Liver (tissue), 3 donors: ENCODE measurements around the gene SNTA1.

Experiments
- JUND ChIP-seq, 2 donors: IDR thresholded peaks; 2 replicates each; pipeline ENCODE4 v1.6.1; 2016; ENCODE audit warnings: antibody characterized with exemption in 2 of 2
- YY1 ChIP-seq: IDR thresholded peaks from 2 replicates; pipeline ENCODE4 v1.6.1; 2016; ENCODE audit warnings: antibody characterized with exemption, mild to moderate bottlenecking
- TF ChIP-seq, protein P1 (sequence below): fragments of 150-350 bp; IDR thresholded peaks from 2 replicates; pipeline ENCODE4 v1.5.1; 2017; ENCODE audit warnings: improper control_type of control experiment, low read depth, low read length; ENCODE audit not compliant: missing input control
- TF ChIP-seq, protein P2 (sequence below): IDR thresholded peaks from 2 replicates; pipeline ENCODE4 v1.6.1; 2016; ENCODE audit warnings: antibody characterized with exemption, mild to moderate bottlenecking
- TF ChIP-seq, protein P3 (sequence below): IDR thresholded peaks from 2 replicates; pipeline ENCODE4 v1.6.1; 2016; ENCODE audit warnings: antibody characterized with exemption
- donor health status: healthy.
- donor health status: healthy.

DNA sequence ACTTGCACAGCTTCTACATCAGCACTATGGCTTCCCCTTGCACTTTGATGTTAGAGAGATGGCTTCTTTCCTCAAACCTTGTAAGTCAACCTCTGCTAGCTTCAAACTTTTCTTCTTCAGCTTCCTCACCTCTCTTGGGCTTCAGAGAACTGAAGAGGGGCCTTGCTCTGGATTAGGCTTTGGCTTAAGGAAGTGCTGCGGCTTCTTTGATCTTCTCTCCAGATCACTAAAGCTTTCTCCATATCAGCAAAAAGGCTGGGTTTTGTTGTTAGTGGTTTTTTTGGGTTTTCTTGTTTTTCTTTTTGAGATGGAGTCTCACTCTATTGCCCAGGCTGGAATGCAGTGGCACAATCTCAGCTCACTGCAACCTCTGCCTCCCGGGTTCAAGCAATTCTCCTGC, 66.2 kb downstream of the SNTA1 start:
- TF ChIP-seq, protein P1, sequence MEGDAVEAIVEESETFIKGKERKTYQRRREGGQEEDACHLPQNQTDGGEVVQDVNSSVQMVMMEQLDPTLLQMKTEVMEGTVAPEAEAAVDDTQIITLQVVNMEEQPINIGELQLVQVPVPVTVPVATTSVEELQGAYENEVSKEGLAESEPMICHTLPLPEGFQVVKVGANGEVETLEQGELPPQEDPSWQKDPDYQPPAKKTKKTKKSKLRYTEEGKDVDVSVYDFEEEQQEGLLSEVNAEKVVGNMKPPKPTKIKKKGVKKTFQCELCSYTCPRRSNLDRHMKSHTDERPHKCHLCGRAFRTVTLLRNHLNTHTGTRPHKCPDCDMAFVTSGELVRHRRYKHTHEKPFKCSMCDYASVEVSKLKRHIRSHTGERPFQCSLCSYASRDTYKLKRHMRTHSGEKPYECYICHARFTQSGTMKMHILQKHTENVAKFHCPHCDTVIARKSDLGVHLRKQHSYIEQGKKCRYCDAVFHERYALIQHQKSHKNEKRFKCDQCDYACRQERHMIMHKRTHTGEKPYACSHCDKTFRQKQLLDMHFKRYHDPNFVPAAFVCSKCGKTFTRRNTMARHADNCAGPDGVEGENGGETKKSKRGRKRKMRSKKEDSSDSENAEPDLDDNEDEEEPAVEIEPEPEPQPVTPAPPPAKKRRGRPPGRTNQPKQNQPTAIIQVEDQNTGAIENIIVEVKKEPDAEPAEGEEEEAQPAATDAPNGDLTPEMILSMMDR: no peak
- TF ChIP-seq JUND (IDR thresholded peaks at IDR 0.05) (no peak), YY1 (no peak)
- TF ChIP-seq, protein P2, sequence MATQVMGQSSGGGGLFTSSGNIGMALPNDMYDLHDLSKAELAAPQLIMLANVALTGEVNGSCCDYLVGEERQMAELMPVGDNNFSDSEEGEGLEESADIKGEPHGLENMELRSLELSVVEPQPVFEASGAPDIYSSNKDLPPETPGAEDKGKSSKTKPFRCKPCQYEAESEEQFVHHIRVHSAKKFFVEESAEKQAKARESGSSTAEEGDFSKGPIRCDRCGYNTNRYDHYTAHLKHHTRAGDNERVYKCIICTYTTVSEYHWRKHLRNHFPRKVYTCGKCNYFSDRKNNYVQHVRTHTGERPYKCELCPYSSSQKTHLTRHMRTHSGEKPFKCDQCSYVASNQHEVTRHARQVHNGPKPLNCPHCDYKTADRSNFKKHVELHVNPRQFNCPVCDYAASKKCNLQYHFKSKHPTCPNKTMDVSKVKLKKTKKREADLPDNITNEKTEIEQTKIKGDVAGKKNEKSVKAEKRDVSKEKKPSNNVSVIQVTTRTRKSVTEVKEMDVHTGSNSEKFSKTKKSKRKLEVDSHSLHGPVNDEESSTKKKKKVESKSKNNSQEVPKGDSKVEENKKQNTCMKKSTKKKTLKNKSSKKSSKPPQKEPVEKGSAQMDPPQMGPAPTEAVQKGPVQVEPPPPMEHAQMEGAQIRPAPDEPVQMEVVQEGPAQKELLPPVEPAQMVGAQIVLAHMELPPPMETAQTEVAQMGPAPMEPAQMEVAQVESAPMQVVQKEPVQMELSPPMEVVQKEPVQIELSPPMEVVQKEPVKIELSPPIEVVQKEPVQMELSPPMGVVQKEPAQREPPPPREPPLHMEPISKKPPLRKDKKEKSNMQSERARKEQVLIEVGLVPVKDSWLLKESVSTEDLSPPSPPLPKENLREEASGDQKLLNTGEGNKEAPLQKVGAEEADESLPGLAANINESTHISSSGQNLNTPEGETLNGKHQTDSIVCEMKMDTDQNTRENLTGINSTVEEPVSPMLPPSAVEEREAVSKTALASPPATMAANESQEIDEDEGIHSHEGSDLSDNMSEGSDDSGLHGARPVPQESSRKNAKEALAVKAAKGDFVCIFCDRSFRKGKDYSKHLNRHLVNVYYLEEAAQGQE: no peak
- TF ChIP-seq, protein P3, sequence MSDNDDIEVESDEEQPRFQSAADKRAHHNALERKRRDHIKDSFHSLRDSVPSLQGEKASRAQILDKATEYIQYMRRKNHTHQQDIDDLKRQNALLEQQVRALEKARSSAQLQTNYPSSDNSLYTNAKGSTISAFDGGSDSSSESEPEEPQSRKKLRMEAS: no peak
